ENCODE data around the gene SEC24B.

- TF ChIP-seq POLR2A (IDR thresholded peaks at IDR 0.05) (no peak), CTCF (IDR thresholded peaks at IDR 0.05) (no peak)
Observed at GRCh38 chr4:109411964-109412363, 21.7 kb upstream of the SEC24B start.

Measured in adrenal gland (tissue), 5 donors.